Measurements from ENCODE around the gene CITED2. TPM values are rescaled to one million over a fixed set of nuclear protein-coding genes. Genes with fewer than 3 reads are reported as not detected.

Gene CITED2
- total and polyA plus RNA-seq, 12 donors, result 21.3 to 433 (median 225) TPM

GRCh38 chr6:139392794-139393193 lies 18.3 kb upstream of the CITED2 start:
- H3K27me3 ChIP-seq, result no peaks in the 10 kb centered on the region
- no peak overlapping the region for H3K4me3 ChIP-seq
- H3K27ac ChIP-seq, result no peak overlapping the region
- DNase-seq, result no peak
- WGBS, 4 donors, result 58 to 87% (median 80%) methylated on average over 1 of the region's 1 CpG
- no peaks in the 10 kb centered on the region for H3K9me3 ChIP-seq (replicated peaks in 1 of 3)
- no peak for TF ChIP-seq POLR2A (IDR thresholded peaks at IDR 0.05)
- intact Hi-C loops (cut with DNase I), result no loop called here
- H3K4me1 ChIP-seq (replicated peaks in 1 of 2), result no peaks in the 10 kb centered on the region
- H3K36me3 ChIP-seq (replicated peaks in 1 of 2), result no peaks in the 10 kb centered on the region

- H3K36me3 ChIP-seq (replicated peaks in 1 of 2), result no peaks in the 10 kb centered on the region
- no peak for DNase-seq
- H3K27me3 ChIP-seq, result no peaks in the 10 kb centered on the region
- intact Hi-C loops (cut with DNase I), result no loop called here
- H3K9me3 ChIP-seq (replicated peaks in 1 of 3), result no peaks in the 10 kb centered on the region
- no peaks in the 10 kb centered on the region for H3K4me1 ChIP-seq (replicated peaks in 1 of 2)
- TF ChIP-seq POLR2A (IDR thresholded peaks at IDR 0.05) (no peak), CTCF (IDR thresholded peaks at IDR 0.05) (no peak)
- H3K4me3 ChIP-seq, result no peak overlapping the region
- 95 to 98% (median 97%) methylated on average over 3 of the region's 3 CpGs for WGBS, 4 donors
- H3K27ac ChIP-seq, result no peak overlapping the region
These were observed 17.3 kb upstream of the CITED2 start for GRCh38 chr6:139391709-139392108.

- TF ChIP-seq POLR2A (IDR thresholded peaks at IDR 0.05) (no peak), CTCF (IDR thresholded peaks at IDR 0.05) (no peak)
- Histone ChIP-seq H3K27ac (no peak overlapping the region), H3K4me1 (replicated peaks in 1 of 2) (no peaks in the 10 kb centered on the region), H3K36me3 (replicated peaks in 1 of 2) (no peaks in the 10 kb centered on the region), H3K9me3 (replicated peaks in 1 of 3) (no peaks in the 10 kb centered on the region), H3K27me3 (no peaks in the 10 kb centered on the region), H3K4me3 (no peak overlapping the region)
- DNase-seq, result no peak
- intact Hi-C loops (cut with DNase I), result no loop called here
- 75 to 90% (median 86%) methylated on average over 2 of the region's 2 CpGs for WGBS, 4 donors
These were observed 16.0 kb upstream of the CITED2 start for GRCh38 chr6:139390447-139390846.

GRCh38 chr6:139388384-139388783 lies 13.9 kb upstream of the CITED2 start:
- TF ChIP-seq CTCF (IDR thresholded peaks at IDR 0.05) (no peak), POLR2A (IDR thresholded peaks at IDR 0.05) (no peak)
- no peaks in the 10 kb centered on the region for H3K9me3 ChIP-seq (replicated peaks in 1 of 3)
- WGBS, 4 donors, result 55 to 60% (median 59%) methylated on average over 2 of the region's 2 CpGs
- intact Hi-C loops (cut with DNase I), result no loop called here
- DNase-seq, result no peak
- H3K27ac ChIP-seq, result no peak overlapping the region
- H3K36me3 ChIP-seq (replicated peaks in 1 of 2), result no peaks in the 10 kb centered on the region
- no peaks in the 10 kb centered on the region for H3K27me3 ChIP-seq
- H3K4me3 ChIP-seq, result no peak overlapping the region
- no peaks in the 10 kb centered on the region for H3K4me1 ChIP-seq (replicated peaks in 1 of 2)

- WGBS, 4 donors, result 72 to 94% (median 85%) methylated on average over 3 of the region's 3 CpGs
- DNase-seq, result no peak
- Histone ChIP-seq H3K27me3 (no peaks in the 10 kb centered on the region), H3K4me1 (replicated peaks in 1 of 2) (no peaks in the 10 kb centered on the region), H3K9me3 (replicated peaks in 1 of 3) (no peaks in the 10 kb centered on the region), H3K27ac (no peak overlapping the region), H3K36me3 (replicated peaks in 1 of 2) (no peaks in the 10 kb centered on the region), H3K4me3 (no peak overlapping the region)
- intact Hi-C loops (cut with DNase I), result no loop called here
- TF ChIP-seq CTCF (IDR thresholded peaks at IDR 0.05), result no peak
- TF ChIP-seq POLR2A (IDR thresholded peaks at IDR 0.05), result no peak
These were observed 12.0 kb upstream of the CITED2 start for GRCh38 chr6:139386404-139386803.

All from adrenal gland (tissue), 12 donors.